ENCODE measurements around the gene UPF3A.
A peak's percentile ranks its signal among the peaks of the same experiment; 100 is the strongest.

Gene UPF3A

GRCh38 chr13:114296902-114297301 is 15.5 kb downstream of the UPF3A start:
- no peak for DNase-seq
- in situ Hi-C loops (cut with MboI; ENCODE audit: low pct_unique_long_range_greater_than_20kb, low sequenced_read_pairs), result no loop called here

DNA sequence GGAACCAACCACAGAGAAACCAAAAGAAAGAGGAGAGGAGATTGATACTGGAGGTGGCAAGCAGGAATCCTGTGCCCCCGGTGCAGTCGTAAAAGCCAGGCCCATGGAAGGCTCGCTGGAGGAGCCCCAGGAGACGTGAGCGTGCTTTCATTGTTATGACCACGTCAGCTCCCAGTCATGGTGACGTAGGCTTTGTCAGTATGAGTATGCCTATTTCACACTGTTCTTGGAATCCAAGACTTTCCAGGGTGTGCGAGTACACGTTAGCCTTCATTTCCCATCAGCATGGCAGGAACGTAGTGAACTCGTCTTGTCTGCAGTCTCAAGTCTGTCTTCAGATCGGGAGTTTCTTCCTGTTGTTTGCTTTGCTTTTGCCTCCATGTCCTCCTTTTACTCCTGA is 17.5 kb downstream of the UPF3A start:
- in situ Hi-C loops (cut with MboI; ENCODE audit: low pct_unique_long_range_greater_than_20kb, low sequenced_read_pairs), result no loop called here
- no peak for DNase-seq

GRCh38 chr13:114299604-114300305 is 18.4 kb downstream of the UPF3A start:
- in situ Hi-C loops (cut with MboI; ENCODE audit: low pct_unique_long_range_greater_than_20kb, low sequenced_read_pairs), result no loop called here
- no peak for DNase-seq

DNA sequence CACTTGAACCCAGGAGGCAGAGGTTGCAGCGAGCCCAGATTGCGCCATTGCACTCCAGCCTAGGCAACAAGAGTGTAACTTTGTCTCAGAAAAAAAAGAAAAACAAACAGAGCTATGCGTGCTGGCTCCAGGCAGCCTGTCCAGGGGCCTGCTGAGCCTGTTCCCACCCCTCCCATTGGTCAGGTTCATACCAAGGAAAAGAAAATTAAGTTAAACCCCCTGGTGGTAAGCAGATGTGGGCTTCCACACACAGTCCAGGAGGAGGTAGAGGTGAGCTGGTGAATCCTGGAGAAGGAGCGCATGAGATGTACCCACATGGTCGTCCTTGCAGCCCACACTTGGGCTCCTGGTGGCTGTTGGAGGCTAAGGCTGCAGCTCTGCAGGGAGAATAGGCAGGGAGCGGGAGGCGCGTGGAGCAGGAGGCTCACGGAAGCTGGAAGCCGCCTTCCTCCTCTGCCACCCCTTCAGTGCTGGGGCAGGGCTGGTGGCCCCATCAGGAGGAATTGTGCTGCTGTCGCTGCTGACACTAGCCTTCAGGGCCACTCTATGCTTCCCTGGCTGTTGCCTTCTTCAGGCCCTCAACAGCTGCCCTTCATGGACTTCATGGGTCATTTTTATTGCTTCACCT is 22.4 kb downstream of the UPF3A start:
- in situ Hi-C loops (cut with MboI; ENCODE audit: low pct_unique_long_range_greater_than_20kb, low sequenced_read_pairs), result no loop called here
- no peak for DNase-seq

GRCh38 chr13:114304346-114305034 is 23.1 kb downstream of the UPF3A start:
- no peak for DNase-seq
- in situ Hi-C loops (cut with MboI; ENCODE audit: low pct_unique_long_range_greater_than_20kb, low sequenced_read_pairs), result no loop called here

GRCh38 chr13:114309086-114309485 is 27.7 kb downstream of the UPF3A start:
- DNase-seq, result no peak
- in situ Hi-C loops (cut with MboI; ENCODE audit: low pct_unique_long_range_greater_than_20kb, low sequenced_read_pairs), result no loop called here

DNA sequence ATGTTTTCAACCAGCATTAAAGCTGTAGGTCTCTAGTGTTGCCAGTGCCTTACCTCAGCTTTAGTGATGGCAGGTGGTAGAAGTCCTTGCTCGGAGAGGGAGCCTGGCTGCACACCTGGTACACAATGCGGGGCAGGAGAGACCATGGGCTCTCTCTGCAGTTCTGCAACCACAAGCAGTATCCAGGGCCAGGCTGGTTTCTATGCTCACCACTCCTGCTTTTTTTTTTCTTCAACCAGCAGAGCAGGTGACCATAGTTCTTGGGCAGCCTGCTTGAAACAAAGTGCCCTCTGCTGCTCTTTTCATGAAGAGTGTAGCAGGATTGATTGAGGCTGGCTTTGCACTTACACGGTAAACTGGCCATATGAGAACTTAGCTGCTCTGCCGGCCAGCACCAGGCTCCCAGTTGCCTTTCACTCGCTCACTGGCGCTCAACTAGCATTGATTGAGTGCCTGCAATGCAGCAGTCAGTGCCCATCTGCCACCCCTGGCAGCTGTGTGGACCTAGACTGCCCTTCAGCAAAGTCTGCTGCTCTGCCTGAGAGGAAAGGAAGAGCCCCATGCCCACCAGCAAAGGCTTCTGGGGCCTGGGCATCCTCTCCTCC is 28.5 kb downstream of the UPF3A start:
- no peak for DNase-seq

DNA sequence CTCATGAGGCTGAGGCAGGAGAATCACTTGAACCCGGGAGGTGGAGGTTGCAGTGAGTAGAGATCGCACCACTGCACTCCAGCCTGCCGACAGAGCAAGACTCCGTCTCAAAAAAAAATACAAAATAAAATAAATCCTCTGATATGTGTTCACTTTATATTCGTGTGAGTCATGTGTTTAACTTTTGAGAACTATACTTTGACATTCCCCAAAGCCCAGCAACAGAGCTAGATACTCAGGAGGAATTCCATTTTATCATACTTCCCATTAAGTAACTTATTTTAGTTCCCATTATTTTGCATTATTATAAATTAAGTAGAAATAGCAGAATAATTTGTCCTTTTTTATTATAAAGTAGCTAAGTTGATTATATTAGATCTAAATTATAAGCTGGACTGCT is 29.6 kb downstream of the UPF3A start:
- in situ Hi-C loops (cut with MboI; ENCODE audit: low pct_unique_long_range_greater_than_20kb, low sequenced_read_pairs), result no loop called here
- no peak for DNase-seq

More for the DNA sequence above, 28.5 kb downstream of the UPF3A start:
- in situ Hi-C loops (cut with MboI; ENCODE audit: low pct_unique_long_range_greater_than_20kb, low sequenced_read_pairs), result no loop called here

DNA sequence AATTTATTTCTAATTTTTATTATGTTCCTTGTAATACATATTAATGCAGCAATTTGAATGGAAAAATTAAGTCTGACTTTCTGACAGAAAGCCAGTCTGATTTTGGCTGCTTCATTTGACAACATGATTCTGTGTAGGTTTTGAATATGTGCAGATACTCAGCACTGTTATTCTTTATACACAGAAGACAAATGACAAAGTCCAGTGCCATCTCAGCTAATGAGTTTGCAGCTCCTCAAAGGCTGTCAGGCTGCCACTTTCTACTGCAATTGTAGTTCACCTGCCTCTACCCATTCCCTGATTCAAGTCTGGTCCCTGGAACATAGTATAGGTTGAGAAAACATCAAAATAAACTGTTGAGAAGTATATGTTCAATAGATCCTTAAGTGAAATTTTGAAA is 30.0 kb downstream of the UPF3A start:
- no peak for DNase-seq
- in situ Hi-C loops (cut with MboI; ENCODE audit: low pct_unique_long_range_greater_than_20kb, low sequenced_read_pairs), result no loop called here

DNA sequence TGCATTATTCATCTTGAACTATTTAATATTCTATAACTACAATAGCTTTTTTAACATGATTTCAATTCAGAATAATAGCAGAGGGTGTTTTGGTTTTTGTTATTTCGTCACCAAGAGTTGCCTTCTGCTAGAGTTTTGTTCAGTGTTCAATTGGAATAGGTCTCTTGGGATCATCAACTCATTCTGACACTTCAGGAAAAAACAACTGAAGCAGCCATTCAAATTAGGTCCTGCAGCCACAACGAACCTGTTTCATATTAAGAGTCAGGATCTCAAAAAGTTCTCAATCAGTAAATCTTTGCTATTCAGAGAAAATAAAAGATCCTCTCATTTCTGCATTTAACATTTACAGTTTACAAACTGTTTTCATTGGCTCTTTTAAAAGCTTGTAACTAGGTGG is 30.5 kb downstream of the UPF3A start:
- DNase-seq, result no peak
- in situ Hi-C loops (cut with MboI; ENCODE audit: low pct_unique_long_range_greater_than_20kb, low sequenced_read_pairs), result no loop called here

- DNase-seq, result no peak
- in situ Hi-C loops (cut with MboI; ENCODE audit: low pct_unique_long_range_greater_than_20kb, low sequenced_read_pairs), result no loop called here
Measured at GRCh38 chr13:114313061-114313860, 31.9 kb downstream of the UPF3A start.

DNA sequence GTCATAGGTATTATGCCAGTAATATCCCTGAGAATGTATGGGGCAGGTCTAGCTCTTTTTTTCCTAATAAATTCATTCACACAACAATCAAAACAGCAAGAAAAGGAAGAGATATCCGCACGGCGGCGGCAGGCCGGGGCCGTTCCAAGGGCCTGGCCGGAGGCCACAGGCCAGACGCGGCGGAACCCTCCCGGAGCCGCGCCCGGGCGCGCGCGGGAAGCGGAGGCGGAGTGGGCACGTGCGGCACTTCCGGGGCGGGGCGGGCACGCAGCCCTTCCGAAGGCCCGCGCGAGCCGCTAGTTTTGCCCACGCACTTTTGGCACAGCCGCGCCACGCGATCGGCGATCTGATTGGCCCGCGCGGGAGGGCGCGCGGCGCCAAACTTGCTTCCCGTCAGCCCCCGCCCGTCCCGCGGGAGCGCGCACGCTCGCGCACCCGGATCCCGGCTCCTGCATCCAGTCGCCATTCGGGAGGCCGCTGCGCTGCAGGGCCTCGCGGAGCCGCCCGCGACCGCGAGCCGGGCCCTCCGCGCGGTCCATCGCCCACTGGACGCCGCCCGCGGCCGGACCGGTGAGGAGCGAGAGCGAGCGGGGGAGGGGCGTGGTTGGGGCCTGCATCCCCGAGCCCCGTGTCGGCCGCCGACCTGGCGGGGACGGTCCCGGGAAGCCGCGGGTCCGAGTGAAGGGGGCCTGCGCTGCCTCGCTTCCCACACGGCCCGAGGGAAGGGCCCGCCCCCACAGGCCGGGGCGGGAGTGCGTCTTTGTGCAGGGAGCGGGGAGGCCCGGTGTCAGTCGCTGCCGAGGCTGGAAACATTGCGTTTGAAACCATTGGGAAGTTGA is 32.9 kb downstream of the UPF3A start, which contains the start of gene CHAMP1:
Gene CHAMP1, plus strand, starts transcription at position 430 of the 839 bp plus-strand sequence. CDS start 9,340 bp downstream, outside the sequence.
- in situ Hi-C loops (cut with MboI; ENCODE audit: low pct_unique_long_range_greater_than_20kb, low sequenced_read_pairs), result no loop called here
- DNase-seq, result peak; percentile 97

DNA sequence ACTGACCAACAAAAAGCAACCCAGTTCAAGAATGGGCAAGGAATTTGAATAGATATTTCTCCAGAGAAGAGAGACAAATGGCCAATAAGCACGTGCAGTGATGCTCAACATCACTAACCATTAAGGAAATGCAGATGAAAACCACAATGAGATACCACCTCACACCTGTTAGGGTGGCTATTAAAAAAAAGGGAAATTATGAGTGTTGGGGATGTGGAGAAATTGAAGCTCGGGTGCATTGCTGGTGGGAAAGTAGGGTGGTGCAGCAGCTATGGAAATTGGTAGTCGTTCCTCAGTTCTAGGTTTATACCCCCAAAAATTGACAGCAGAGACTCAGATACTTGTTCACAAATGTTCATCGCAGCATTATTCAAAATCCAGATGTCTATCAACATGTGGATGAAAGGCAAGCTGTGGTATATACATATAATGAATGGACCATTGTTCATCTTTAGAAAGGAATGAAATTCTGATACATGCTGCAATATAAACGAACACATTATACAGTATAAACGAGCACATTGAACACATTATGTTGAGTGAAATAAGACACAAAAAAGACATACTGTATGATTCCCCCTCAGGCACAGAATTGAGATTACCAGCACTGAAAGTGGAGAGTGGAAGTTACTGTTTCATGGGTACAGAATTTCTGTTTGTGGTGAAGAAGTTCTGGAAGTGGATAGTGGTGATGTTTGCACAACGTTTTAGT is 33.8 kb downstream of the UPF3A start:
- DNase-seq, result peak; percentile 41
- in situ Hi-C loops (cut with MboI; ENCODE audit: low pct_unique_long_range_greater_than_20kb, low sequenced_read_pairs), result no loop called here

DNA sequence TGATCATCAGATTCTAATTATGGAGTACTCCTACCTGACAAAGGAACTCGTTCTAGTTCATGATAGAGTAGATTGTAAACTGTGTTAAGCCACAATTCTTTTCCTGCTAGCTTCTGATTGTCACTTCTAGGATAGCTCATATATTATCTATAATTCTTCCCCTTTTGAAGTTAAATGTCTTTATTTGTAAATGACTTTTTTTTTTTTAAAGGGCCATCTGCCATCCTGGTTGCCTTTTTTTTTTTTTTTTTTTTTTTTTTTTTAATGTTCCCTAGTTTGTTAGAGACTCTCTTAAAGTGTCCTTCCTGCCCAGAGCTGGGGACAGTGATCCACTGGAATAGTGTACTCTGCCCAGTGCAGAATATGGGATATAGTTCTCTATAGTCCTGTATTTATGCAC is 37.2 kb downstream of the UPF3A start:
- no peak for DNase-seq
- in situ Hi-C loops (cut with MboI; ENCODE audit: low pct_unique_long_range_greater_than_20kb, low sequenced_read_pairs), result no loop called here

DNA sequence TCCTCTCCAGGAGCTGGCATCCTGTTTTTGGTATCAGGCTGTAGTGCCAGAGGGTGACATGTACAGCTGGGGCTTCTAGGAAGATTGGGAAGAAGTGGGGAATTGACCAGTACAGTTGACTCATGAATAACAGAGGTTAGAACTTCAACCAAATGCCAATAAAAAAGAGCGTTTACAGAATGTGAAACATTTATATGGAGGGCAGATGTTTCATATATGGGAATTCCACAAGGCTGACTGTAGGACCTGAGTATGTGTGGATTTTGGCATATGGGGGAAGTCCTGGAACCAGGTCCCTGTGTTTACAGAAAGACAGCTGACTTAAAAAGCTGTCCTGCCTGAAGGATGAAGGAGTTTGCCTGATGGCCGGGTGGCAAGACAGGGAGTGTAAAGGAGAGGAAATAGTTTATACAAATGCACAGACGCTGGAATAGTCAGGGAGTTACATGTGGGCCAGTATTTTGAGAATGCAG is 38.1 kb downstream of the UPF3A start:
- in situ Hi-C loops (cut with MboI; ENCODE audit: low pct_unique_long_range_greater_than_20kb, low sequenced_read_pairs), result no loop called here
- no peak for DNase-seq

DNA sequence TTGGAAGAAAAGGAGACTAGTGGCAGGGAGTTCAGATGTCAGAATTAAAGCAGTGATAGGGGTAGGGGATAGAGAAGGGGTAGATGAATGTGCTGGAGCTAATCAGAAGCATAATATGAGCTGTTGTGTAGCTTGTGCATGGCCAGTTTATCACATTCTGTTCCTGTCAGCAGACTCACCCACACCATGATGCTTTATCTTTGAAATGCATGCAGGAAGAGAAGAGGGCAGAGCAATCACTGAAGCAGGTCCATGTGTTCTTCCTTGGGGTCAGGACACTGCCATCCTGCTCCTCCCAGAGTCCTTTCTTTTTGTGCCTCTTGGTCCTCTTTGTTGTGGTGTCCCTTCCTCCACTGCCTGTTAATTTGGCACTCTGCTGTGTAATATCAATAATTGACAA is 38.7 kb downstream of the UPF3A start:
- in situ Hi-C loops (cut with MboI; ENCODE audit: low pct_unique_long_range_greater_than_20kb, low sequenced_read_pairs), result no loop called here

GRCh38 chr13:114321256-114321655 is 39.9 kb downstream of the UPF3A start:
- in situ Hi-C loops (cut with MboI; ENCODE audit: low pct_unique_long_range_greater_than_20kb, low sequenced_read_pairs), result no loop called here
- DNase-seq, result no peak

More for the DNA sequence above, 38.7 kb downstream of the UPF3A start:
- DNase-seq, result no peak

GRCh38 chr13:114323349-114323748 is 41.9 kb downstream of the UPF3A start:
- no peak for DNase-seq
- in situ Hi-C loops (cut with MboI; ENCODE audit: low pct_unique_long_range_greater_than_20kb, low sequenced_read_pairs), result no loop called here

All from KBM-7 (cell line).